Measurements from ENCODE around the gene ALG8. TPM values are rescaled to one million over a fixed set of nuclear protein-coding genes. Genes with fewer than 3 reads are reported as not detected.

Gene ALG8
- 10 to 100 TPM; 13.8 to 18.3 (median 17.0) TPM for total RNA-seq

DNA sequence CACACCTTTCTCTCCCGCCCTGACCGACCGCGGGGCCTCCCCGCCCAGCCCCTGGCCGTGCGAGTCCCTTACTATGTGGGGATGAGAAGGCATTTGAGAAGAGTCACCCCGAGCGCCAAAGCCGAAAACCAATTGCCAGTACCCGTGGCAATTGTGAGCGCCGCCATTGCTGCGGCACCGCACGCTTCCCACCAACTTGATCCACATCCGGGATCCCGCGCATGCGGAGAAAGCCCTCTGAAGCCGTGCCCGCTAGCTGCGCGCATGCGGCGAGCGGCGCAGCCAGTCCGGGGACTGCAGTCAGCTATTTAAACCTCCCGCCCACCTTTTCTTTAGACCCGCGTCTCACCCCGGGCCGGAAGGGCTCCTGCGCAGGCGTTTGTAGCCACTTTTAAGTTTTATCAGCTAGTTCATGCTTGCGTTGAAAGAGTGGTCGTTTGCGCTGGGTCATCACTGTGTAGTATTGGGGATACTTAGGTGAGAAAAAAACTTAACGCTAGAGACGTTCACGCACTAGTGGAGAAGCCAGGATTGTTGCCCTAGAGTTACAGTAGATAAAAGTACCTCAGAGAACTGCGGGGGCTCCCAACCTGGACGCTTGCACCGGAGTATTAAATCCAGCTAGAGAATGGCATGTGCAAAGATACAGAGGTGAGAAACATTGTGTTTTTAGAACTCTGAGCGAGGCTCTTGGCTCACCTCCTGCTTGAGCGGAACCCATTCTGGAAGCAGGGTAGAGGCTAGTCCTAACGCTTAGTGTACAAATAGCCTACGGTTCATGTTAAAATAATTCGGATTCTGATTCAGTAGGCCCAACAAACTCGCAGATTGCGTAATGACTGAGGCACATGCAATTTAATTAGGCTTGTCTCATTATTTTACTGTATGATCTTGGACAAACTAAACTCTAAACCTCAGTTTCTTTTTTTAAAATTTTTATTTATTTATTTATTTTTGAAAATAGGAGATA lies at the start of gene ALG8:
ALG8 (minus strand) TSS at position 205 of the 970 bp plus-strand sequence; CDS start at position 167, 38 bp downstream.
- TF ChIP-seq, protein P1, sequence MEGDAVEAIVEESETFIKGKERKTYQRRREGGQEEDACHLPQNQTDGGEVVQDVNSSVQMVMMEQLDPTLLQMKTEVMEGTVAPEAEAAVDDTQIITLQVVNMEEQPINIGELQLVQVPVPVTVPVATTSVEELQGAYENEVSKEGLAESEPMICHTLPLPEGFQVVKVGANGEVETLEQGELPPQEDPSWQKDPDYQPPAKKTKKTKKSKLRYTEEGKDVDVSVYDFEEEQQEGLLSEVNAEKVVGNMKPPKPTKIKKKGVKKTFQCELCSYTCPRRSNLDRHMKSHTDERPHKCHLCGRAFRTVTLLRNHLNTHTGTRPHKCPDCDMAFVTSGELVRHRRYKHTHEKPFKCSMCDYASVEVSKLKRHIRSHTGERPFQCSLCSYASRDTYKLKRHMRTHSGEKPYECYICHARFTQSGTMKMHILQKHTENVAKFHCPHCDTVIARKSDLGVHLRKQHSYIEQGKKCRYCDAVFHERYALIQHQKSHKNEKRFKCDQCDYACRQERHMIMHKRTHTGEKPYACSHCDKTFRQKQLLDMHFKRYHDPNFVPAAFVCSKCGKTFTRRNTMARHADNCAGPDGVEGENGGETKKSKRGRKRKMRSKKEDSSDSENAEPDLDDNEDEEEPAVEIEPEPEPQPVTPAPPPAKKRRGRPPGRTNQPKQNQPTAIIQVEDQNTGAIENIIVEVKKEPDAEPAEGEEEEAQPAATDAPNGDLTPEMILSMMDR (IDR thresholded peaks at IDR 0.05) = no peak
- TF ChIP-seq POLR2A (IDR thresholded peaks at IDR 0.05) = no peak
- intact Hi-C loops (cut with DNase I; ENCODE audit: low total_unique reads) = no loop called here
- peak; percentile 92 to 99 for DNase-seq (ENCODE audit: low spot score in 2 of 2)
- peak within 1 kb of the TSS; percentile 41 for H3K4me3 ChIP-seq (ENCODE audit: low read depth, poor library complexity, severe bottlenecking)
- WGBS, 2 donors = 2 to 3% methylated on average over 52 of the region's 52 CpGs

GRCh38 chr11:78188286-78189173 lies 49.1 kb upstream of the ALG8 start, which contains the start of the genes KCTD21 and USP35:
KCTD21 (minus strand) TSS chr11:78188626; CDS start chr11:78174554, 14,072 bp downstream.
USP35 (plus strand) TSS chr11:78188919; CDS start chr11:78196246, 7,327 bp downstream.
- TF ChIP-seq POLR2A (IDR thresholded peaks at IDR 0.05) = no peak
- TF ChIP-seq, protein P1 (IDR thresholded peaks at IDR 0.05) = no peak
- peak within 1 kb of the TSS; percentile 83 for H3K4me3 ChIP-seq (ENCODE audit: low read depth, poor library complexity, severe bottlenecking)
- peak; percentile 95 to 99 for DNase-seq (ENCODE audit: low spot score in 2 of 2)
- 0 to 1% methylated on average over 39 to 43 of the region's 74 CpGs for WGBS, 2 donors
- intact Hi-C loops (cut with DNase I; ENCODE audit: low total_unique reads) = no loop called here

DNA sequence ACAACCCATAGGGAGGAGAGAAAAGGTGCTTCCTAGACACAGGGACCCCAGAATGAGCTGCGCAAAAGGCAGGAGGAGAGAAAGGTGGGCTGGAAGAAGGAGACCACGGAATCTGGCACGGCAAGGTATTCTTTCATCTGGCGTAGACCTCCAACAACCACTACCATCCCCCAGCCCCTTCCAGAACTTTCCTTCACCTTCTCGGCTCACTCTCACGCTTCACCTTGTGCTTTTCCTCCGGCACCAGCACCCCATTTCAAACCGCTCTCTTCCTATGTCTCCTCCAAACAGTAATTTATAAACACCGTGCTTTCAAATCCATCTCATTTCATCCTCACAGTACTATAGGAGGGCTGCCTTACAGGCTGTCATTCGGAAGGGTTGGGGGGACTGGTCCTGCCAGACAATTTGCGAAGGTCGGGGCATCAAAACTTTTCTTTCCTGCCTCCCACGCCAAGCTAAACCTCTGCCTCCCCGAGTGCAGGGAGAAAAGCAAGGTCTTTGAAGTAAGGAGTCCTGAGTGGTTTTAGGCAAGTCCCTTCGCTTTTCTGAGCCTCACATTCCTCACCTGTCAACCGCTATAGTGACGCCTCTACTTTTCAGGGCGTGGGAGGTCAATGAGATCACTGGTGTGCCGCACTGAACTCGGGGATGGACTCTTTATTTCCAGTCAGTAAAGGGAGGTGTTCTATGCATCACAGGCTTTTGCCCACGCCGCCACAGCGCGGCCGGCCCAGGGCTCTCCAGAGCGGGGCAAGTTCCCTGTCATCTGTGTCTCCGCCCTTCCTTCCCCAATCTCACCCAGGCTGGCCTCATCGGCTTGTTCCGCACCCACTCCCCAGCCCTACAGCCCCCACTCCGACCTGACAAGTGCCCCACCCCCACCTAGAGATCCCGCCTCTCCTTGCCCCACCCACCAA lies 48.2 kb upstream of the ALG8 start:
- TF ChIP-seq, protein P1 (IDR thresholded peaks at IDR 0.05) = no peak
- no peak for TF ChIP-seq POLR2A (IDR thresholded peaks at IDR 0.05)
- intact Hi-C loops (cut with DNase I; ENCODE audit: low total_unique reads) = no loop called here
- WGBS, 2 donors = 19% methylated on average over 30 to 31 of the region's 31 CpGs
- peak overlapping the region; percentile 83 for H3K4me3 ChIP-seq (ENCODE audit: low read depth, poor library complexity, severe bottlenecking)
- DNase-seq (ENCODE audit: low spot score in 2 of 2) = no peak

- 68 to 72% methylated on average over 2 of the region's 2 CpGs for WGBS, 2 donors
- H3K4me3 ChIP-seq (ENCODE audit: low read depth, poor library complexity, severe bottlenecking) = no peak overlapping the region
- no peak for TF ChIP-seq POLR2A (IDR thresholded peaks at IDR 0.05)
- TF ChIP-seq, protein P1 (IDR thresholded peaks at IDR 0.05) = no peak
- intact Hi-C loops (cut with DNase I; ENCODE audit: low total_unique reads) = no loop called here
- no peak for DNase-seq (ENCODE audit: low spot score in 2 of 2)
Observed at GRCh38 chr11:78181185-78181584, 41.8 kb upstream of the ALG8 start.

- TF ChIP-seq, protein P1 (IDR thresholded peaks at IDR 0.05) = no peak
- TF ChIP-seq POLR2A (IDR thresholded peaks at IDR 0.05) = no peak
- 88 to 92% methylated on average over 4 of the region's 4 CpGs for WGBS, 2 donors
- intact Hi-C loops (cut with DNase I; ENCODE audit: low total_unique reads) = no loop called here
- H3K4me3 ChIP-seq (ENCODE audit: low read depth, poor library complexity, severe bottlenecking) = no peak overlapping the region
- DNase-seq (ENCODE audit: low spot score in 2 of 2) = no peak
Observed at GRCh38 chr11:78180751-78181150, 41.3 kb upstream of the ALG8 start.
